Trophoblast cell (in vitro differentiated cells and primary cell): ENCODE measurements around the gene TCEANC2. TPM values are rescaled to one million over a fixed set of nuclear protein-coding genes. Genes with fewer than 3 reads are reported as not detected.
"Not testable (repeated sequence)": the region's sequence is repeated elsewhere in the genome, so short reads cannot be mapped to it uniquely, and the experiment has no call there.

Experiments
- DNase-seq, 2 donors: peaks; one replicate each; pipeline ENCODE4 v3.0.0-alpha.2; 2016
- H2AFZ ChIP-seq: 2 replicates; pipeline ENCODE4 v1.6.1; 2013; ENCODE audit warnings: low read length, moderate library complexity, mild to moderate bottlenecking; ENCODE audit not compliant: insufficient read depth, poor library complexity
- H2AK5ac ChIP-seq: 2 replicates; pipeline ENCODE4 v1.6.1; 2013; ENCODE audit warnings: mild to moderate bottlenecking, low read length
- H2BK120ac ChIP-seq: 2 replicates; pipeline ENCODE4 v1.6.1; 2013; ENCODE audit warnings: low read length, mild to moderate bottlenecking, moderate library complexity; ENCODE audit not compliant: insufficient read depth, poor library complexity
- H2BK12ac ChIP-seq: 2 replicates; pipeline ENCODE4 v1.6.1; 2013; ENCODE audit warnings: mild to moderate bottlenecking, low read length, moderate library complexity
- H2BK5ac ChIP-seq: 2 replicates; pipeline ENCODE4 v1.6.1; 2013; ENCODE audit warnings: low read length, low read depth, moderate library complexity, mild to moderate bottlenecking; ENCODE audit not compliant: poor library complexity
- H3K14ac ChIP-seq: 2 replicates; pipeline ENCODE4 v1.6.1; 2013; ENCODE audit warnings: mild to moderate bottlenecking, low read length
- H3K18ac ChIP-seq: 2 replicates; pipeline ENCODE4 v1.6.1; 2013; ENCODE audit warnings: mild to moderate bottlenecking, low read length
- H3K23ac ChIP-seq: 2 replicates; pipeline ENCODE4 v1.6.1; 2013; ENCODE audit warnings: low read length
- H3K27ac ChIP-seq: 2 replicates; pipeline ENCODE4 v1.5.1; 2013; ENCODE audit warnings: low read depth, mild to moderate bottlenecking, inconsistent platforms, low read length, moderate library complexity
- H3K27me3 ChIP-seq: 2 replicates; pipeline ENCODE4 v1.6.1; 2013; ENCODE audit warnings: inconsistent platforms, mild to moderate bottlenecking, low read length, moderate library complexity; ENCODE audit not compliant: insufficient read depth
- H3K36me3 ChIP-seq, 2 experiments: 1 replicate in 1 of 2; 2 replicates in 1 of 2; pipeline ENCODE4 v1.6.1; 2013; ENCODE audit warnings: low read length in 2 of 2, mild to moderate bottlenecking in 2 of 2, moderate library complexity in 1 of 2; ENCODE audit not compliant: insufficient read depth in 2 of 2, control insufficient read depth in 1 of 2
- H3K4ac ChIP-seq: 2 replicates; pipeline ENCODE4 v1.6.1; 2013; ENCODE audit warnings: low read depth, mild to moderate bottlenecking, low read length, moderate library complexity
- H3K4me1 ChIP-seq, 2 experiments: 1 replicate in 1 of 2; 2 replicates in 1 of 2; pipeline ENCODE4 v1.6.1; 2013; ENCODE audit warnings: low read length in 2 of 2, mild to moderate bottlenecking in 2 of 2, moderate library complexity in 1 of 2; ENCODE audit not compliant: insufficient read depth in 2 of 2, control insufficient read depth in 1 of 2
- H3K4me2 ChIP-seq: 2 replicates; pipeline ENCODE4 v1.6.1; 2013; ENCODE audit warnings: inconsistent platforms, mild to moderate bottlenecking, low read length, moderate library complexity
- H3K4me3 ChIP-seq: 2 replicates; pipeline ENCODE4 v1.5.1; 2013; ENCODE audit warnings: mild to moderate bottlenecking, low read depth, low read length, inconsistent platforms
- H3K79me1 ChIP-seq: one replicate; pipeline ENCODE4 v1.6.1; 2013; ENCODE audit warnings: low read length
- H3K79me2 ChIP-seq: 2 replicates; pipeline ENCODE4 v1.6.1; 2013; ENCODE audit warnings: low read length, mild to moderate bottlenecking; ENCODE audit not compliant: control insufficient read depth, insufficient read depth, poor library complexity
- H3K9ac ChIP-seq: 2 replicates; pipeline ENCODE4 v1.6.1; 2013; ENCODE audit warnings: mild to moderate bottlenecking, low read length
- H3K9me3 ChIP-seq: 2 replicates; pipeline ENCODE4 v1.6.1; 2013; ENCODE audit warnings: low read depth, mild to moderate bottlenecking, control low read depth, inconsistent platforms, low read length; ENCODE audit not compliant: insufficient read depth
- H4K12ac ChIP-seq: 2 replicates; pipeline ENCODE4 v1.6.1; 2013; ENCODE audit warnings: low read depth, mild to moderate bottlenecking, low read length, moderate library complexity
- H4K8ac ChIP-seq: 2 replicates; pipeline ENCODE4 v1.6.1; 2013; ENCODE audit warnings: low read depth, mild to moderate bottlenecking, low read length, moderate library complexity
- H4K91ac ChIP-seq: one replicate; pipeline ENCODE4 v1.6.1; 2013; ENCODE audit warnings: low read depth, mild to moderate bottlenecking, low read length, moderate library complexity
- WGBS: extraction: QIAGEN DNeasy Blood & Tissue Kit; methylation state at CpG from one replicate; pipeline ENCODE4 v1.1.7; 2013; ENCODE audit warnings: missing lambda C conversion rate; ENCODE audit not compliant: insufficient read length, insufficient coverage; ENCODE audit errors: extremely low coverage; 5-methylcytosine and 5-hydroxymethylcytosine counted together
- polyA plus RNA-seq: library from polyadenylated mRNA; stranded (reverse); fragments of 200-250 nt; gene quantifications from 2 replicates; pipeline ENCODE4 v1.2.3, GENCODE V29; 2013

The TCEANC2 gene
- polyA plus RNA-seq: 1.7 and 1.9 TPM in 2 replicates

GRCh38 chr1:54052934-54053744 lies at the start of gene TCEANC2, which contains the start of gene TMEM59:
TSS of gene TCEANC2 (plus strand) at chr1:54053608. CDS start at chr1:54054423, 815 bp downstream.
TSS of gene TMEM59 (minus strand) at chr1:54053204. CDS start at chr1:54053188, 16 bp downstream.
- Histone ChIP-seq H3K36me3 (peaks cover 0 to 2% of the 10 kb centered on the region in 2 experiments), H4K91ac (peak within 1 kb of the TSS; percentile 78), H3K27ac (peak within 1 kb of the TSS; percentile 75), H2AFZ (peak within 1 kb of the TSS; percentile 80), H3K4ac (peak within 1 kb of the TSS; percentile 46), H2BK5ac (peak within 1 kb of the TSS; percentile 70), H3K18ac (peak within 1 kb of the TSS; percentile 86), H3K9me3 (no peaks in the 10 kb centered on the region), H3K4me3 (peak within 1 kb of the TSS; percentile 96), H3K27me3 (no peaks in the 10 kb centered on the region), H3K79me1 (peaks cover 14% of the 10 kb centered on the region), H2BK12ac (peak within 1 kb of the TSS; percentile 10), H4K8ac (peak within 1 kb of the TSS; percentile 92), H3K14ac (peak within 1 kb of the TSS; percentile 87), H3K79me2 (peaks cover 13% of the 10 kb centered on the region), H4K12ac (peak within 1 kb of the TSS; percentile 86), H2AK5ac (peak within 1 kb of the TSS; percentile 72), H3K4me1 (peaks cover 0 to 5% of the 10 kb centered on the region in 2 experiments), H3K9ac (peak within 1 kb of the TSS; percentile 87), H3K4me2 (peak within 1 kb of the TSS; percentile 86), H2BK120ac (peak within 1 kb of the TSS; percentile 70), H3K23ac (no peak within 1 kb of the TSS)
- no CpG with 5 or more reads among the region's 59 CpGs for WGBS
- peak; percentile 99 to 100 for DNase-seq

- not testable (repeated sequence) for H3K79me2 ChIP-seq, H4K12ac ChIP-seq, H2AK5ac ChIP-seq, H3K36me3 ChIP-seq, H3K27ac ChIP-seq, H4K91ac ChIP-seq, H2BK120ac ChIP-seq, H3K4me3 ChIP-seq, H3K79me1 ChIP-seq, H3K23ac ChIP-seq, H3K4me1 ChIP-seq, H3K14ac ChIP-seq, H4K8ac ChIP-seq, H3K18ac ChIP-seq, H3K27me3 ChIP-seq, H3K4me2 ChIP-seq, H3K9me3 ChIP-seq, H3K9ac ChIP-seq, H2BK5ac ChIP-seq, H2AFZ ChIP-seq, H3K4ac ChIP-seq, H2BK12ac ChIP-seq, DNase-seq
- WGBS: no CpG with 5 or more reads among the region's 19 CpGs
These were observed 49.5 kb upstream of the TCEANC2 start for GRCh38 chr1:54003750-54004480.

- Histone ChIP-seq H2BK12ac (no peak overlapping the region), H3K36me3 (no peaks in the 10 kb centered on the region), H3K27ac (no peak overlapping the region), H3K14ac (no peak overlapping the region), H4K12ac (no peak overlapping the region), H3K18ac (no peak overlapping the region), H2BK5ac (no peak overlapping the region), H3K4me3 (no peak overlapping the region), H3K79me2 (no peaks in the 10 kb centered on the region), H3K4ac (no peak overlapping the region), H4K8ac (no peak overlapping the region), H4K91ac (no peak overlapping the region), H2AFZ (no peak overlapping the region), H3K4me2 (no peak overlapping the region), H3K79me1 (no peaks in the 10 kb centered on the region), H3K9ac (no peak overlapping the region), H2BK120ac (no peak overlapping the region), H3K9me3 (peaks cover 4% of the 10 kb centered on the region), H3K27me3 (no peaks in the 10 kb centered on the region), H3K4me1 (peaks cover 0 to 3% of the 10 kb centered on the region in 2 experiments), H3K23ac (no peak overlapping the region), H2AK5ac (no peak overlapping the region)
- no peak for DNase-seq
- no CpG with 5 or more reads among the region's 27 CpGs for WGBS
These were observed 48.8 kb upstream of the TCEANC2 start for GRCh38 chr1:54004481-54005049.

- no peak for DNase-seq
- Histone ChIP-seq H3K79me2 (no peaks in the 10 kb centered on the region), H4K8ac (no peak overlapping the region), H3K9ac (no peak overlapping the region), H2BK120ac (no peak overlapping the region), H4K12ac (no peak overlapping the region), H3K4ac (no peak overlapping the region), H2BK5ac (no peak overlapping the region), H2BK12ac (no peak overlapping the region), H3K27me3 (no peaks in the 10 kb centered on the region), H3K18ac (no peak overlapping the region), H3K27ac (no peak overlapping the region), H3K4me2 (no peak overlapping the region), H3K79me1 (no peaks in the 10 kb centered on the region), H2AFZ (no peak overlapping the region), H3K4me3 (no peak overlapping the region), H3K36me3 (no peaks in the 10 kb centered on the region), H3K4me1 (peaks cover 0 to 3% of the 10 kb centered on the region in 2 experiments), H2AK5ac (no peak overlapping the region), H3K23ac (no peak overlapping the region), H4K91ac (no peak overlapping the region), H3K9me3 (peaks cover 4% of the 10 kb centered on the region), H3K14ac (no peak overlapping the region)
- WGBS: no CpG with 5 or more reads among the region's 4 CpGs
These were observed 46.9 kb upstream of the TCEANC2 start for GRCh38 chr1:54006508-54006907.
